Activated B cell treated with CpG ODN at 0.5 μM for 24 hours (primary cell): ENCODE measurements around the gene TGFB2. TPM values are rescaled to one million over a fixed set of nuclear protein-coding genes. Genes with fewer than 3 reads are reported as not detected.

Experiments
- ATAC-seq: fragments of 200-7000 bp; cut with Tn5 transposase; one replicate; pipeline ENCODE4 v1.10.0; 2021; ENCODE audit warnings: low read depth, mild to moderate bottlenecking, moderate library complexity
- CTCF ChIA-PET: fragments of 350-600 bp; sonication (Branson Sonifier 250); formaldehyde crosslinking; loops from one replicate; lab custom pipeline; 2021; ENCODE audit warnings: antibody characterized with exemption; lab: Charles Lee
- POLR2A ChIA-PET: fragments of 350-600 bp; sonication (Branson Sonifier 250); formaldehyde crosslinking; loops from one replicate; lab custom pipeline; 2021; ENCODE audit warnings: antibody characterized with exemption; lab: Charles Lee
- DNase-seq: peaks from one replicate; pipeline ENCODE4 v3.0.0; 2022
- H3K27ac Mint-ChIP-seq: one replicate; pipeline ENCODE4 v1.8.0; 2020; ENCODE audit warnings: mixed read lengths
- H3K27me3 Mint-ChIP-seq: one replicate; pipeline ENCODE4 v1.8.0; 2021; ENCODE audit warnings: mixed read lengths
- H3K36me3 Mint-ChIP-seq: one replicate; pipeline ENCODE4 v1.8.0; 2021; ENCODE audit warnings: low read depth, mixed read lengths
- H3K4me1 Mint-ChIP-seq: one replicate; pipeline ENCODE4 v1.8.0; 2021; ENCODE audit warnings: mixed read lengths
- H3K4me3 Mint-ChIP-seq: one replicate; pipeline ENCODE4 v1.8.0; 2020; ENCODE audit warnings: mild to moderate bottlenecking, mixed read lengths
- H3K9me3 Mint-ChIP-seq: one replicate; pipeline ENCODE4 v1.8.0; 2020; ENCODE audit warnings: mixed read lengths
- CTCF ChIP-seq: fragments of 200-600 bp; IDR thresholded peaks from one replicate; pipeline ENCODE4 v1.8.0; 2022; ENCODE audit warnings: antibody characterized with exemption, mild to moderate bottlenecking
- intact Hi-C: fragments of 100-400 bp; cut with micrococcal nuclease; formaldehyde crosslinking; loops from one replicate; pipeline ENCODE4 v1.15.1; 2024
- total RNA-seq: library from RNA; stranded (reverse); gene quantifications from 2 replicates; pipeline ENCODE4 v1.2.3, GENCODE V29; 2022

Gene TGFB2
- total RNA-seq, 1 donor from 2014 or later, result 1.6 TPM

- ChIA-PET POLR2A (no interaction called here), CTCF (no interaction called here)
- H3K4me3 Mint-ChIP-seq, result no peak overlapping the region
Observed at GRCh38 chr1:218357211-218357892, 12.2 kb downstream of the TGFB2 start.

GRCh38 chr1:218357893-218358232 lies 12.7 kb downstream of the TGFB2 start:
- no peaks in the 10 kb centered on the region for H3K36me3 Mint-ChIP-seq
- TF ChIP-seq CTCF, result no peak
- intact Hi-C loops, result no loop called here
- H3K4me3 Mint-ChIP-seq, result no peak overlapping the region
- peaks cover 2% of the 10 kb centered on the region for H3K9me3 Mint-ChIP-seq
- DNase-seq (no peak), ATAC-seq (no peak)
- H3K27me3 Mint-ChIP-seq, result no peaks in the 10 kb centered on the region
- peaks cover 4% of the 10 kb centered on the region for H3K4me1 Mint-ChIP-seq
- no peak overlapping the region for H3K27ac Mint-ChIP-seq
- ChIA-PET POLR2A (no interaction called here), CTCF (no interaction called here)

More at GRCh38 chr1:218357211-218357892, 12.2 kb downstream of the TGFB2 start:
- ATAC-seq, result no peak
- TF ChIP-seq CTCF, result no peak
- H3K9me3 Mint-ChIP-seq, result peaks cover 2% of the 10 kb centered on the region
- no peaks in the 10 kb centered on the region for H3K27me3 Mint-ChIP-seq
- intact Hi-C loops, result no loop called here
- H3K27ac Mint-ChIP-seq, result no peak overlapping the region
- peaks cover 4% of the 10 kb centered on the region for H3K4me1 Mint-ChIP-seq
- no peaks in the 10 kb centered on the region for H3K36me3 Mint-ChIP-seq
- no peak for DNase-seq

GRCh38 chr1:218361298-218362065 lies 16.3 kb downstream of the TGFB2 start:
- ATAC-seq (no peak), DNase-seq (no peak)
- intact Hi-C loops, result loop anchor here (1.0 kb wide), 1 partner anchor 160 kb away; no protein-coding TSS in a partner anchor
- Mint-ChIP-seq H3K4me3 (no peak overlapping the region), H3K4me1 (peaks cover 3% of the 10 kb centered on the region), H3K36me3 (no peaks in the 10 kb centered on the region), H3K27me3 (no peaks in the 10 kb centered on the region), H3K9me3 (peaks cover 2% of the 10 kb centered on the region), H3K27ac (no peak overlapping the region)
- TF ChIP-seq CTCF, result no peak
- ChIA-PET POLR2A (no interaction called here), CTCF (interaction anchor here (1.1 kb wide), 1 partner anchor 162 kb away, joined by 3 read pairs; no protein-coding TSS in a partner anchor)

GRCh38 chr1:218362418-218363076 lies 17.4 kb downstream of the TGFB2 start:
- Mint-ChIP-seq H3K36me3 (no peaks in the 10 kb centered on the region), H3K4me1 (no peaks in the 10 kb centered on the region), H3K27me3 (no peaks in the 10 kb centered on the region), H3K4me3 (no peak overlapping the region), H3K27ac (no peak overlapping the region), H3K9me3 (peaks cover 2% of the 10 kb centered on the region)
- DNase-seq (no peak), ATAC-seq (no peak)
- no peak for TF ChIP-seq CTCF
- CTCF ChIA-PET, result no interaction called here
- POLR2A ChIA-PET, result no interaction called here
- intact Hi-C loops, result no loop called here

GRCh38 chr1:218363141-218363540 lies 18.0 kb downstream of the TGFB2 start:
- no peak overlapping the region for H3K4me3 Mint-ChIP-seq
- POLR2A ChIA-PET, result no interaction called here
- no peak for TF ChIP-seq CTCF
- H3K36me3 Mint-ChIP-seq, result no peaks in the 10 kb centered on the region
- H3K4me1 Mint-ChIP-seq, result no peaks in the 10 kb centered on the region
- intact Hi-C loops, result no loop called here
- no peaks in the 10 kb centered on the region for H3K9me3 Mint-ChIP-seq
- CTCF ChIA-PET, result interaction anchor here (1.0 kb wide), 1 partner anchor 34 kb away, joined by 3 read pairs; no protein-coding TSS in a partner anchor
- H3K27me3 Mint-ChIP-seq, result no peaks in the 10 kb centered on the region
- H3K27ac Mint-ChIP-seq, result no peak overlapping the region
- DNase-seq (no peak), ATAC-seq (no peak)
